ENCODE results near the gene ANKH.

DNA sequence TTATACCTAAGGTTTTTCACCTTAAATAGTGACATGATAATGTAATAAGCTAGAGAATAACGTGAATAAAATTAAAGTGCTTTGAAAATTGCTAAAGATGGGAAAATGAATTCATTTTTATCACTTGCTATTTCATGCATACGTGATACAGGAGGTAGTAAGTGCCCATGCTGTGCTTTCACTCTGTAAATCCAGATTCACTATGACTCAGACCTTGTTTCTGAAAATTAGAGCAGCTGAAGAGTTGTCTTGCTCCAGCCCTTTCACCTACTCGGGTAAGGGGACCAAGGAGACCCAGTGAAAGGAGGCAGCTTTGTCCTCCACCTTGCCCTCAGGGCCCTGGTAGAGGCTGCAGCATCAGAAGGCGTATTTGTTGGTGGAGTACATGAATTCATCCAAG is 87.9 kb downstream of the ANKH start:
- TF ChIP-seq EZH2phosphoT487 (IDR thresholded peaks at IDR 0.05; ENCODE audit: borderline replicate concordance), result no peak
- TF ChIP-seq, protein P1, sequence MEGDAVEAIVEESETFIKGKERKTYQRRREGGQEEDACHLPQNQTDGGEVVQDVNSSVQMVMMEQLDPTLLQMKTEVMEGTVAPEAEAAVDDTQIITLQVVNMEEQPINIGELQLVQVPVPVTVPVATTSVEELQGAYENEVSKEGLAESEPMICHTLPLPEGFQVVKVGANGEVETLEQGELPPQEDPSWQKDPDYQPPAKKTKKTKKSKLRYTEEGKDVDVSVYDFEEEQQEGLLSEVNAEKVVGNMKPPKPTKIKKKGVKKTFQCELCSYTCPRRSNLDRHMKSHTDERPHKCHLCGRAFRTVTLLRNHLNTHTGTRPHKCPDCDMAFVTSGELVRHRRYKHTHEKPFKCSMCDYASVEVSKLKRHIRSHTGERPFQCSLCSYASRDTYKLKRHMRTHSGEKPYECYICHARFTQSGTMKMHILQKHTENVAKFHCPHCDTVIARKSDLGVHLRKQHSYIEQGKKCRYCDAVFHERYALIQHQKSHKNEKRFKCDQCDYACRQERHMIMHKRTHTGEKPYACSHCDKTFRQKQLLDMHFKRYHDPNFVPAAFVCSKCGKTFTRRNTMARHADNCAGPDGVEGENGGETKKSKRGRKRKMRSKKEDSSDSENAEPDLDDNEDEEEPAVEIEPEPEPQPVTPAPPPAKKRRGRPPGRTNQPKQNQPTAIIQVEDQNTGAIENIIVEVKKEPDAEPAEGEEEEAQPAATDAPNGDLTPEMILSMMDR (conservative IDR thresholded peaks at IDR 0.05; ENCODE audit: low read length), result no peak
